ENCODE measurements around the gene HHAT. TPM values are rescaled to one million over a fixed set of nuclear protein-coding genes. Genes with fewer than 3 reads are reported as not detected.

The HHAT gene
- total and polyA plus RNA-seq, 2 of the 4 experiments (the other 2 are of a cell fraction), result 1.7 to 2.5 TPM

DNA sequence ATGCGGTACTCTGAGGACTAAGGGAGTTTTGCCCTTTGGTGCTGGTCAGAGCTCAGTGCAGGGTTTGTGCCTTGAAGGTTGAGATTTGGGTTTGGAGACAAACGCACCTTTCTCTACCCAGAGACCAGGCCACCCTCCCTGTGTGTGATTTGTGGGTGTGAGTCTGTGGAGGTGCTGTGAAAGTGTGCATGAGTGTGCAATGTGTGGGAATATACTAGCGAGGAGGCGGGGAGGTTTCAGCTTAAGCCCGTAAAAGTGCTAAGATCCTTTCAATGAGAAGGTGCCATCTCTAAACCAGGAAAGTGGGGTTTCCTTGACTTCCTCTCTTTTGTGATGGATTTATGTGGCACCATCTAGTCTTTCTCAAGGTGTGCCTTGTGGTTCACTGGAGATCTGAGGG, 225.7 kb downstream of the HHAT start:
- no peak overlapping the region for H3K4ac ChIP-seq (ENCODE audit: low read depth, low read length)
- no peaks in the 10 kb centered on the region for H3K79me1 ChIP-seq (ENCODE audit: low read depth in 1 of 2, low read length in 2 of 2)
- no peak overlapping the region for H3K4me2 ChIP-seq (ENCODE audit: low read depth, low read length)
- H4K20me1 ChIP-seq (ENCODE audit: insufficient read depth, low read length), result no peaks in the 10 kb centered on the region
- DNase-seq (no peak), ATAC-seq (ENCODE audit: low read depth) (no peak)
- H2AFZ ChIP-seq (replicated peaks; ENCODE audit: low read length, poor library complexity), result peak overlapping the region; percentile 28
- 96% methylated on average over 3 of the region's 5 CpGs; no CpG with 5 or more reads in 1 of the 2 experiments for WGBS, 2 experiments (ENCODE audit: extremely low coverage in 2 of 2, insufficient read length in 1 of 2)
- no peak overlapping the region for H3K4me3 ChIP-seq (ENCODE audit: insufficient read depth, low read depth, low read length)
- intact Hi-C loops (cut with micrococcal nuclease), result no loop called here
- no peak overlapping the region for H2BK15ac ChIP-seq (ENCODE audit: low read depth, low read length)
- no peak overlapping the region for H2BK120ac ChIP-seq (ENCODE audit: low read depth, low read length)
- CTCF ChIA-PET, result no interaction called here
- H3K4me1 ChIP-seq (ENCODE audit: control insufficient read depth, insufficient read depth, low read length), result no peaks in the 10 kb centered on the region
- H3K56ac ChIP-seq (ENCODE audit: extremely low read depth, insufficient read depth, low read length), result no peak overlapping the region
- no peak overlapping the region for H2AK5ac ChIP-seq (ENCODE audit: low read depth, low read length)
- H4K8ac ChIP-seq (ENCODE audit: low read depth in 2 of 2, low read length in 2 of 2), result no peak overlapping the region
- BruUV-seq (replicated peaks), result no TSS peak
- H3K27ac ChIP-seq (ENCODE audit: insufficient read depth, low read length), result no peak overlapping the region
- H3K14ac ChIP-seq (replicated peaks; ENCODE audit: low read depth, low read length), result no peak overlapping the region
- H4K5ac ChIP-seq (ENCODE audit: low read depth, low read length), result no peak overlapping the region
- H3K23ac ChIP-seq (ENCODE audit: low read depth, low read length), result no peak overlapping the region
- in situ Hi-C loops (cut with MboI; ENCODE audit: low sequenced_read_pairs), result no loop called here
- H3K9me3 ChIP-seq (ENCODE audit: control insufficient read depth, insufficient read depth, low read length), result no peaks in the 10 kb centered on the region
- POLR2A ChIA-PET (ENCODE audit: unreplicated experiment), result no interaction called here
- TF ChIP-seq RAD21 (IDR thresholded peaks at IDR 0.05; ENCODE audit: low read length) (no peak), POLR2A (IDR thresholded peaks at IDR 0.05; ENCODE audit: low read depth, low read length) (no peak), RCOR1 (IDR thresholded peaks at IDR 0.05; ENCODE audit: insufficient replicate concordance, low read length) (no peak), NFE2L2 (IDR thresholded peaks at IDR 0.05; ENCODE audit: low read depth, low read length) (no peak), MXI1 (IDR thresholded peaks at IDR 0.05; ENCODE audit: borderline replicate concordance, low read depth, low read length) (no peak), SMC3 (IDR thresholded peaks at IDR 0.05; ENCODE audit: low read depth, low read length) (no peak)
- TF ChIP-seq, protein P1, sequence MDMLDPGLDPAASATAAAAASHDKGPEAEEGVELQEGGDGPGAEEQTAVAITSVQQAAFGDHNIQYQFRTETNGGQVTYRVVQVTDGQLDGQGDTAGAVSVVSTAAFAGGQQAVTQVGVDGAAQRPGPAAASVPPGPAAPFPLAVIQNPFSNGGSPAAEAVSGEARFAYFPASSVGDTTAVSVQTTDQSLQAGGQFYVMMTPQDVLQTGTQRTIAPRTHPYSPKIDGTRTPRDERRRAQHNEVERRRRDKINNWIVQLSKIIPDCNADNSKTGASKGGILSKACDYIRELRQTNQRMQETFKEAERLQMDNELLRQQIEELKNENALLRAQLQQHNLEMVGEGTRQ (IDR thresholded peaks at IDR 0.05; ENCODE audit: low read depth, low read length), result no peak
- no peak overlapping the region for H2BK5ac ChIP-seq (ENCODE audit: low read depth, low read length, poor library complexity, severe bottlenecking)
- no peak overlapping the region for H4K91ac ChIP-seq (ENCODE audit: insufficient read depth, low read depth, low read length)
- no peak overlapping the region for H2AK9ac ChIP-seq (replicated peaks; ENCODE audit: low read depth, low read length, poor library complexity)
- H3K18ac ChIP-seq (ENCODE audit: low read depth, low read length), result no peak overlapping the region
- H3K27me3 ChIP-seq (ENCODE audit: control insufficient read depth, insufficient read depth, low read length), result no peaks in the 10 kb centered on the region; the same call in 1 of the 2 replicates
- H3K9me1 ChIP-seq (ENCODE audit: insufficient read depth, low read length), result no peaks in the 10 kb centered on the region
- no peaks in the 10 kb centered on the region for H3K36me3 ChIP-seq (ENCODE audit: control insufficient read depth, insufficient read depth, low read length)
- no peak overlapping the region for H2BK20ac ChIP-seq (ENCODE audit: low read depth, low read length)
- dilution Hi-C loops (cut with HindIII; ENCODE audit: low sequenced_read_pairs, unreplicated experiment), result no loop called here
- H3K9ac ChIP-seq (ENCODE audit: low read depth, low read length), result no peak overlapping the region
